Pancreas (tissue), 10 donors: ENCODE measurements around the gene YAP1. TPM values are rescaled to one million over a fixed set of nuclear protein-coding genes. Genes with fewer than 3 reads are reported as not detected.

Experiments
- ATAC-seq, 4 donors: fragments of 200-7000 bp; cut with Tn5 transposase; one replicate each; pipeline versions ENCODE4 v1.8.0 to v1.9.1; 2020; ENCODE audit warnings: mild to moderate bottlenecking in 4 of 4, moderate library complexity in 4 of 4
- DNase-seq, 6 donors: peaks; one replicate each; pipeline ENCODE4 v3.0.0-alpha.2; 2020
- FAIRE-seq: peaks from 2 replicates; lab custom pipeline; 2012; peaks lifted over from hg19 to GRCh38; lab: Jason Lieb, UNC
- H3K27ac ChIP-seq, 4 donors: fragments of 200-600 bp; sonication (generic); 1 replicate in 3 of 4; 2 replicates in 1 of 4; pipeline versions ENCODE4 v1.5.0 to v1.8.0; 2020
- H3K27me3 ChIP-seq, 4 donors: fragments of 200-600 bp; one replicate each; pipeline ENCODE4 v1.8.0; 2021
- H3K36me3 ChIP-seq, 3 donors: fragments of 200-600 bp; sonication (generic) in 1 of 3; one replicate each; pipeline versions ENCODE4 v1.5.0 to v1.8.0; 2020 to 2021
- H3K4me1 ChIP-seq, 3 donors: fragments of 200-600 bp; one replicate each; pipeline ENCODE4 v1.8.0; 2021
- H3K4me3 ChIP-seq, 4 donors: fragments of 200-600 bp; sonication (generic) in 2 of 4; one replicate each; pipeline versions ENCODE4 v1.5.0 to v1.8.0; 2020 to 2021
- H3K9me3 ChIP-seq, 4 donors: fragments of 200-600 bp; one replicate each; pipeline ENCODE4 v1.8.0; 2021
- CTCF ChIP-seq, 4 donors: fragments of 200-600 bp; sonication (generic) in 3 of 4; IDR thresholded peaks; one replicate each; pipeline versions ENCODE4 v1.5.0 to v1.8.0; 2021; ENCODE audit warnings: antibody characterized with exemption in 4 of 4
- WGBS, 2 donors: extraction: QIAGEN DNeasy Blood & Tissue Kit; methylation state at CpG; one replicate each; pipeline ENCODE4 v1.1.7; 2013; 5-methylcytosine and 5-hydroxymethylcytosine counted together
- intact Hi-C, 3 donors: fragments of 100-400 bp; cut with DNase I; formaldehyde crosslinking; loops; one replicate each; pipeline versions ENCODE4 v1.11.1 to v1.14.2; 2022
- polyA plus RNA-seq, 2 donors: library from polyadenylated mRNA; stranded (reverse); fragments of 200-250 nt; gene quantifications; one replicate each; pipeline ENCODE4 v1.2.3, GENCODE V29; 2013
- total RNA-seq, 6 donors: library from RNA; stranded (reverse); fragmentation: NEBNext Ultra II Directional in 4 of 6; extraction: Animal tissue kit (Norgen Biotek cat#: 25700) in 4 of 6; gene quantifications; one replicate each; pipeline versions ENCODE4 v1.2.1 to v1.2.4, GENCODE V29; 2021 to 2023
- donor health status: healthy with polysubstance abuse.
- donor health status: DM: no; HTN: no; CAD: no; lungs with moderate emphysema.
- donor health status: DM: no; HTN: no; CAD: no.
- donor health status: control.
- donor health status: control.
- donor health status: Bipolar disorder and iron deficiency.
- donor health status: DM: yes; HTN: yes; CAD: no.
- donor health status: DM: no; HTN: no; CAD: no.
- donor health status: DM: no; HTN: no; CAD: no.
- donor health status: DM: yes; HTN: yes; CAD: no.

The YAP1 gene
- total and polyA plus RNA-seq, 8 donors = 8.7 to 46.5 (median 17.2) TPM

- ATAC-seq = peak; percentile 42 to 72 (median 54)
- H3K27me3 ChIP-seq = no peaks in the 10 kb centered on the region
- intact Hi-C loops = no loop called here
- no peak overlapping the region for H3K4me3 ChIP-seq
- H3K27ac ChIP-seq = no peak overlapping the region
- TF ChIP-seq CTCF (IDR thresholded peaks at IDR 0.05) = no peak
- FAIRE-seq = no peak
- H3K4me1 ChIP-seq = peaks cover 4 to 15% (median 5%) of the 10 kb centered on the region in 3 donors
- no peak for DNase-seq
- whole genome bisulfite sequencing, 2 donors = 23 to 28% methylated on average over 4 of the region's 4 CpGs
- H3K9me3 ChIP-seq = no peaks in the 10 kb centered on the region
- H3K36me3 ChIP-seq = no peaks in the 10 kb centered on the region
These were observed 34.4 kb downstream of the YAP1 start for GRCh38 chr11:102144357-102145355.

- Histone ChIP-seq H3K9me3 (no peaks in the 10 kb centered on the region), H3K4me3 (no peak overlapping the region), H3K27ac (no peak overlapping the region), H3K27me3 (no peaks in the 10 kb centered on the region), H3K4me1 (peaks cover 4 to 15% (median 5%) of the 10 kb centered on the region in 3 donors), H3K36me3 (no peaks in the 10 kb centered on the region)
- ATAC-seq = no peak
- no peak for DNase-seq
- WGBS, 2 donors = 83 to 85% methylated on average over 4 of the region's 4 CpGs
- intact Hi-C loops = no loop called here
- TF ChIP-seq CTCF (IDR thresholded peaks at IDR 0.05) = no peak
- FAIRE-seq = no peak
These were observed 36.8 kb downstream of the YAP1 start for GRCh38 chr11:102147015-102147414.

DNA sequence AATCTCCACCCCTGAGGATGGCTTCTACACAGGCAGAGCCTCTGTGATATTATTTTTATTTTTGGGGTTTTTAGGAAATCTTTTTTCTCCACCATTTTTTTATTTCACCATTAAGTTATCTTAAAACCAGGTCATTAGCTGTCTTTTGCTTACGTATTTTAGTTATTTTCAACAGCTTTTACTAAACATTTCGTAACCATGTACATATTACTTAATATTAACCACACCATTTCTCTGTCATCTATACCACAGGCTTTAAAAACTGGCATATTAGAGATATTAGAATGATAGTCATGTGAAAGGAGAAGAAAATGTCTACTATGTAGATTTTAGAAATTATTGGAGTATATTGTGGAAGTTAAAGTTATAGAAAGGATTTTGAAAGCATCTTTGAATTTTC is 37.4 kb downstream of the YAP1 start:
- H3K4me1 ChIP-seq = peaks cover 4 to 15% (median 5%) of the 10 kb centered on the region in 3 donors
- intact Hi-C loops = no loop called here
- no peak overlapping the region for H3K27ac ChIP-seq
- H3K36me3 ChIP-seq = no peaks in the 10 kb centered on the region
- no peak for TF ChIP-seq CTCF (IDR thresholded peaks at IDR 0.05)
- FAIRE-seq = no peak
- H3K4me3 ChIP-seq = no peak overlapping the region
- no peaks in the 10 kb centered on the region for H3K9me3 ChIP-seq
- no peak for ATAC-seq
- 87 to 91% methylated on average over 2 of the region's 2 CpGs for WGBS, 2 donors
- no peaks in the 10 kb centered on the region for H3K27me3 ChIP-seq
- no peak for DNase-seq

DNA sequence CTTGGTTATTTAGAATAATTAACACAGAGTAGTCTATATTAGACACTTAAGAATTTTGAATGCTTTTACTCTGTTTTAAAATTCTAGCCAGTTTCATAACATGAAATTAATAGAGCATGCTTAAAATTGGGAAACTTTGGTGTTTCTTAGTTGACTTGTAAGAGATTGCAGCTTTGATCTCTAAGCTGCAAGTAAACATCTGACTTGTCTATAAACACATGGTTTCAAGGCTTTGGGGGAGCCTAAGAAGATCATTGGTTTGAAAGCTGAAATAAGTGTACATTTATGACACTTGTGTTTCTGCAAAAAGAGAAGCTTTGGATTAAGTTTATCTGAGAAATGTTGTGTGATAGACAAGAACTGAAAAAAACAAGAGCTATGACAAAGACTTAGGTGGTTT is 37.8 kb downstream of the YAP1 start:
- no peak for FAIRE-seq
- H3K9me3 ChIP-seq = no peaks in the 10 kb centered on the region
- H3K4me1 ChIP-seq = peaks cover 4 to 15% (median 5%) of the 10 kb centered on the region in 3 donors
- DNase-seq = no peak
- intact Hi-C loops = no loop called here
- H3K27me3 ChIP-seq = no peaks in the 10 kb centered on the region
- no peaks in the 10 kb centered on the region for H3K36me3 ChIP-seq
- no peak for TF ChIP-seq CTCF (IDR thresholded peaks at IDR 0.05)
- no peak overlapping the region for H3K27ac ChIP-seq
- ATAC-seq = no peak
- H3K4me3 ChIP-seq = no peak overlapping the region
